HepG2 (cell line): ENCODE results near the gene NFATC2. TPM values are rescaled to one million over a fixed set of nuclear protein-coding genes. Genes with fewer than 3 reads are reported as not detected.

Source experiments
- ATAC-seq: fragments of 200-7000 bp; cut with Tn5 transposase; 3 replicates; pipeline ENCODE4 v1.9.1; 2020; ENCODE audit warnings: mild to moderate bottlenecking, moderate library complexity
- BruUV-seq: library from RNA; stranded (reverse); fragments of 400-500 nt; replicated peaks from 2 replicates; lab custom pipeline; 2021; lab: Mats Ljungman, UMichigan
- CTCF ChIA-PET: fragments of 300-600 bp; formaldehyde crosslinking; extraction: SDS; loops from one replicate; lab custom pipeline; 2021; ENCODE audit warnings: low total read pairs, inconsistent platforms, low intra/inter-chr PET ratio; lab: Yijun Ruan, JAX
- POLR2A ChIA-PET: fragments of 350-600 bp; sonication (Branson Sonifier 250); formaldehyde crosslinking; loops from one replicate; lab custom pipeline; 2020; ENCODE audit warnings: antibody characterized with exemption, inconsistent platforms; lab: Yijun Ruan, JAX
- DNase-seq: peaks from one replicate; pipeline ENCODE4 v3.0.0-alpha.2; 2015; ENCODE audit warnings: low spot score
- FAIRE-seq: peaks from 3 replicates; lab custom pipeline; 2011; peaks lifted over from hg19 to GRCh38; lab: Jason Lieb, UNC
- H2AFZ ChIP-seq: one replicate; pipeline ENCODE4 v1.6.1; 2011; ENCODE audit warnings: low read length, inconsistent platforms
- H3K27ac ChIP-seq: fragments of 300-600 bp; 3 replicates; pipeline ENCODE4 v1.8.0; 2011; ENCODE audit warnings: mixed run types, mild to moderate bottlenecking, mixed read lengths, low read length, inconsistent platforms; ENCODE audit not compliant: insufficient read depth; ENCODE audit errors: extremely low read length
- H3K27me3 ChIP-seq, 2 experiments: fragments of 200-600 bp in 1 of 2; 2 replicates in 1 of 2; 3 replicates in 1 of 2; pipeline versions ENCODE4 v1.6.0 to v1.8.0; 2011; ENCODE audit warnings: low read length in 2 of 2, mild to moderate bottlenecking in 2 of 2, moderate library complexity in 2 of 2, inconsistent platforms in 1 of 2; ENCODE audit not compliant: insufficient read depth in 2 of 2, control insufficient read depth in 1 of 2
- H3K36me3 ChIP-seq, 2 experiments: fragments of 200-600 bp in 1 of 2; replicated peaks in 1 of 2; 2 replicates in 1 of 2; 3 replicates in 1 of 2; pipeline versions ENCODE4 v1.5.1 to v1.8.0; 2011; ENCODE audit warnings: low read length in 2 of 2, inconsistent platforms in 1 of 2; ENCODE audit not compliant: insufficient read depth in 2 of 2, control insufficient read depth in 1 of 2
- H3K4me1 ChIP-seq: 2 replicates; pipeline ENCODE4 v1.5.1; 2012; ENCODE audit warnings: low read length, inconsistent platforms; ENCODE audit not compliant: insufficient read depth
- H3K4me2 ChIP-seq: 2 replicates; pipeline ENCODE4 v1.6.0; 2011; ENCODE audit warnings: low read depth, low read length, inconsistent platforms
- H3K4me3 ChIP-seq, 3 experiments: fragments of 200-600 bp in 1 of 3; sonication (generic), shearing (Covaris generic) in 1 of 3; replicated peaks in 1 of 3; 2 replicates each; pipeline ENCODE4 v1.5.1; 2011 to 2016; ENCODE audit warnings: low read length in 3 of 3, inconsistent platforms in 2 of 3, low read depth in 2 of 3, mild to moderate bottlenecking in 2 of 3, control low read depth in 1 of 3, mixed read lengths in 1 of 3; ENCODE audit not compliant: insufficient read depth in 1 of 3
- H3K79me2 ChIP-seq: one replicate; pipeline ENCODE4 v1.6.1; 2011; ENCODE audit warnings: low read length, inconsistent platforms; ENCODE audit not compliant: insufficient read depth
- H3K9ac ChIP-seq: 2 replicates; pipeline ENCODE4 v1.6.0; 2011; ENCODE audit warnings: mild to moderate bottlenecking, low read depth, low read length, inconsistent platforms; ENCODE audit not compliant: insufficient read depth
- H3K9me3 ChIP-seq: 2 replicates; pipeline ENCODE4 v1.5.1; 2012; ENCODE audit warnings: mild to moderate bottlenecking, low read length
- H4K20me1 ChIP-seq: 2 replicates; pipeline ENCODE4 v1.6.0; 2011; ENCODE audit warnings: inconsistent platforms, mild to moderate bottlenecking, low read length, moderate library complexity; ENCODE audit not compliant: insufficient read depth
- ARID2 ChIP-seq: sonication (generic); formaldehyde crosslinking; IDR thresholded peaks from 2 replicates; pipeline ENCODE4 v1.8.1; 2022; ENCODE audit warnings: mild to moderate bottlenecking, missing genetic modification reagents, borderline replicate concordance
- ATF3 ChIP-seq: sonication (generic); formaldehyde crosslinking; IDR thresholded peaks from 2 replicates; pipeline ENCODE4 v1.4.0; 2020; ENCODE audit warnings: missing genetic modification reagents
- CREB3 ChIP-seq: sonication (generic); formaldehyde crosslinking; IDR thresholded peaks from 2 replicates; pipeline ENCODE4 v1.5.0; 2020; ENCODE audit warnings: missing genetic modification reagents
- IKZF4 ChIP-seq: sonication (generic); formaldehyde crosslinking; IDR thresholded peaks from 2 replicates; pipeline ENCODE4 v1.5.1; 2020; ENCODE audit warnings: borderline replicate concordance, mild to moderate bottlenecking, low read depth, missing genetic modification reagents; ENCODE audit errors: not compliant biosample characterization
- MZF1 ChIP-seq: sonication (generic); formaldehyde crosslinking; IDR thresholded peaks from 2 replicates; pipeline ENCODE4 v1.8.1; 2023; ENCODE audit warnings: mild to moderate bottlenecking, missing genetic modification reagents, borderline replicate concordance
- STAT5B ChIP-seq: sonication (generic); formaldehyde crosslinking; IDR thresholded peaks from 2 replicates; pipeline ENCODE4 v1.4.0; 2020; ENCODE audit warnings: missing genetic modification reagents
- ZNF318 ChIP-seq: sonication (generic); formaldehyde crosslinking; IDR thresholded peaks from 2 replicates; pipeline ENCODE4 v1.4.0; 2020; ENCODE audit warnings: mild to moderate bottlenecking, missing genetic modification reagents
- ZNF768 ChIP-seq: sonication (generic); formaldehyde crosslinking; IDR thresholded peaks from 2 replicates; pipeline ENCODE4 v1.4.0; 2020; ENCODE audit warnings: missing genetic modification reagents
- WGBS: methylation state at CpG from one replicate; pipeline ENCODE4 v1.1.6; 2017; ENCODE audit warnings: low lambda C conversion rate; 5-methylcytosine and 5-hydroxymethylcytosine counted together
- in situ Hi-C: cut with HindIII; loops from 2 replicates; pipeline ENCODE4 v1.10.0; 2017; ENCODE audit warnings: low pct_unique_long_range_greater_than_20kb; ENCODE audit not compliant: extremely low pct_ligation_motif_present
- intact Hi-C: fragments of 100-400 bp; cut with micrococcal nuclease; formaldehyde crosslinking; loops from one replicate; pipeline ENCODE4 v1.10.0; 2022; ENCODE audit not compliant: unreplicated experiment
- polyA plus RNA-seq, 8 experiments: library from polyadenylated mRNA; depleted of rRNA in 3 of 8; stranded (reverse) in 7 of 8; unstranded in 1 of 8; fragments of >200 nt; fragmentation: Illumina TruSeq in 4 of 8; extraction: Trizol in 4 of 8; gene quantifications; 2 replicates each; pipeline versions ENCODE4 v1.2.1 to v1.2.3, GENCODE V29; 2011 to 2016; ENCODE audit warnings: low read depth in 4 of 8, missing spikeins in 1 of 8, mixed read lengths in 1 of 8; ENCODE audit not compliant: insufficient read depth in 1 of 8
- total RNA-seq, 5 experiments: library from RNA; depleted of rRNA; stranded (reverse); fragments of >200 nt; fragmentation: Illumina TruSeq; extraction: Trizol; gene quantifications; 2 replicates each; pipeline ENCODE4 v1.2.3, GENCODE V29; 2016; ENCODE audit warnings: low read depth in 1 of 5

Gene NFATC2
- total and polyA plus RNA-seq, 2 of the 13 experiments (the other 11 are each of a cell fraction or from before 2014, with no cell fraction given), result 1.9 to 3.3 TPM

GRCh38 chr20:51531141-51531710 is 11.3 kb downstream of the NFATC2 start:
- H3K4me3 ChIP-seq, result no peak overlapping the region
- 96% methylated on average over 11 of the region's 11 CpGs for WGBS
- FAIRE-seq, result no peak
- no peak for ATAC-seq
- no peaks in the 10 kb centered on the region for H4K20me1 ChIP-seq
- no TSS peak for BruUV-seq
- in situ Hi-C loops (no loop called here), intact Hi-C loops (no loop called here)
- H3K9ac ChIP-seq, result no peak overlapping the region
- H3K27me3 ChIP-seq, result no peaks in the 10 kb centered on the region
- H2AFZ ChIP-seq, result no peak overlapping the region
- H3K4me2 ChIP-seq, result no peak overlapping the region
- ChIA-PET CTCF (no interaction called here), POLR2A (no interaction called here)
- H3K79me2 ChIP-seq, result no peaks in the 10 kb centered on the region
- H3K9me3 ChIP-seq, result no peaks in the 10 kb centered on the region
- H3K27ac ChIP-seq, result no peak overlapping the region
- TF ChIP-seq ZNF768 (CRISPR knock-in tag) (peak; percentile 15; the same call in 1 of the 2 replicates), ATF3 (no peak)
- H3K36me3 ChIP-seq, result 0 out of 5 replicates have a peak, but pooled peaks cover 0 to 2% of the 10 kb centered on the region in 2 experiments
- no peak for DNase-seq
- peaks cover 22% of the 10 kb centered on the region for H3K4me1 ChIP-seq

- intact Hi-C loops, result no loop called here
- no peaks in the 10 kb centered on the region for H3K79me2 ChIP-seq
- TF ChIP-seq CREB3 (CRISPR knock-in tag) (no peak), IKZF4 (CRISPR knock-in tag) (no peak), ARID2 (no peak), ZNF318 (no peak), STAT5B (CRISPR knock-in tag) (no peak), MZF1 (no peak)
Measured at GRCh38 chr20:51529758-51530157, 12.8 kb downstream of the NFATC2 start.

More at GRCh38 chr20:51529758-51530157, 12.8 kb downstream of the NFATC2 start:
- FAIRE-seq, result no peak
- CTCF ChIA-PET, result no interaction called here
- in situ Hi-C loops, result no loop called here
- Histone ChIP-seq H3K4me3 (no peak overlapping the region), H3K4me2 (no peak overlapping the region), H3K36me3 (0 out of 5 replicates have a peak, but pooled peaks cover 0 to 2% of the 10 kb centered on the region in 2 experiments), H3K27me3 (no peaks in the 10 kb centered on the region), H3K9ac (no peak overlapping the region), H2AFZ (no peak overlapping the region), H4K20me1 (no peaks in the 10 kb centered on the region), H3K9me3 (no peaks in the 10 kb centered on the region), H3K4me1 (peaks cover 21% of the 10 kb centered on the region), H3K27ac (no peak overlapping the region)
- POLR2A ChIA-PET, result no interaction called here
- no peak for DNase-seq
- no peak for ATAC-seq
- 98% methylated on average over 5 of the region's 5 CpGs for WGBS
- BruUV-seq, result no TSS peak
